NCI-H2227 (cell line): Measurements from ENCODE around the gene USP38.

Experiments used
- DNase-seq: peaks from one replicate; lab custom pipeline; 2025; ENCODE audit not compliant: unreplicated experiment; lab: John Stamatoyannopoulos, UW

USP38 gene, protein sequence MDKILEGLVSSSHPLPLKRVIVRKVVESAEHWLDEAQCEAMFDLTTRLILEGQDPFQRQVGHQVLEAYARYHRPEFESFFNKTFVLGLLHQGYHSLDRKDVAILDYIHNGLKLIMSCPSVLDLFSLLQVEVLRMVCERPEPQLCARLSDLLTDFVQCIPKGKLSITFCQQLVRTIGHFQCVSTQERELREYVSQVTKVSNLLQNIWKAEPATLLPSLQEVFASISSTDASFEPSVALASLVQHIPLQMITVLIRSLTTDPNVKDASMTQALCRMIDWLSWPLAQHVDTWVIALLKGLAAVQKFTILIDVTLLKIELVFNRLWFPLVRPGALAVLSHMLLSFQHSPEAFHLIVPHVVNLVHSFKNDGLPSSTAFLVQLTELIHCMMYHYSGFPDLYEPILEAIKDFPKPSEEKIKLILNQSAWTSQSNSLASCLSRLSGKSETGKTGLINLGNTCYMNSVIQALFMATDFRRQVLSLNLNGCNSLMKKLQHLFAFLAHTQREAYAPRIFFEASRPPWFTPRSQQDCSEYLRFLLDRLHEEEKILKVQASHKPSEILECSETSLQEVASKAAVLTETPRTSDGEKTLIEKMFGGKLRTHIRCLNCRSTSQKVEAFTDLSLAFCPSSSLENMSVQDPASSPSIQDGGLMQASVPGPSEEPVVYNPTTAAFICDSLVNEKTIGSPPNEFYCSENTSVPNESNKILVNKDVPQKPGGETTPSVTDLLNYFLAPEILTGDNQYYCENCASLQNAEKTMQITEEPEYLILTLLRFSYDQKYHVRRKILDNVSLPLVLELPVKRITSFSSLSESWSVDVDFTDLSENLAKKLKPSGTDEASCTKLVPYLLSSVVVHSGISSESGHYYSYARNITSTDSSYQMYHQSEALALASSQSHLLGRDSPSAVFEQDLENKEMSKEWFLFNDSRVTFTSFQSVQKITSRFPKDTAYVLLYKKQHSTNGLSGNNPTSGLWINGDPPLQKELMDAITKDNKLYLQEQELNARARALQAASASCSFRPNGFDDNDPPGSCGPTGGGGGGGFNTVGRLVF

GRCh38 chr4:143184503-143185252, at the start of gene USP38:
Gene USP38, plus strand, starts transcription at chr4:143184917. Its CDS starts 534 bp downstream, at chr4:143185451.
- peak; percentile 94 for DNase-seq

DNA sequence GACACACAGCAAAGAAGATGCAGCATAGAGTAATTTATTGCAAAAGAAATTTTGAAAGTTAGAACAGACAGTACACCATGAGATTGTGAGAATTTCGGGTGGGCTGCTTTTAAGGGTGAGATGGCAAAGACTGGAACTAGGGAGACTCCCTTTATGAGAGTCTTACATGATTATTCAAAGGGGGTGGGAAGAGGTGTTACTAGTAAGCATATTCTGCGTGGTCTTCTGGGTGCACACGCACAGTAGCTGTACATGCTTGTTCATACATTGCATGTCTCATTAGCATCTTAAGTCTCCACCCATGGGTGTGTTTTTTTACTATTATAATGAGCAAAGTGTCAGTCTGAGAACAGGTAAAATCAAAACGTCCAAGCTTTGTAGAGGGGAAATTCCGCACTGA, 49.4 kb upstream of the USP38 start:
- DNase-seq: no peak

DNA sequence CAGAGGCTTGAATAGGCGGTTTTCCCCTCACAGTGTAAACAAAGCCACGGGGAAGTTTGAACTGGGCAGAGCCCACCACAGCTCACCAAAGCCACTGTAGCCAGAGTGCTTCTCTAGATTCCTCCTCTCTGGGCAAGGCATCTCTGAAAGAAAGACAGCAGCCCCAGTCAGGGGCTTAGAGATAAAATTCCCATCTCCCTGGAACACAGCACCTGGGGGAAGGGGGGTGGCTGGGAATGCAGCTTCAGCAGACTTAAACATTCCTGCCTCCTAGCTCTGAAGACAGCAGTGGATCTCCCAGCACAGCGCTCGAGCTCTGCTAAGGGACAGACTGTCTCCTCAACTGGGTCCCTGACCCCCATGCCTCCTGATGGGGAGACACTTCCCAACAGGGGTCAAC, 44.0 kb upstream of the USP38 start:
- DNase-seq: no peak

DNA sequence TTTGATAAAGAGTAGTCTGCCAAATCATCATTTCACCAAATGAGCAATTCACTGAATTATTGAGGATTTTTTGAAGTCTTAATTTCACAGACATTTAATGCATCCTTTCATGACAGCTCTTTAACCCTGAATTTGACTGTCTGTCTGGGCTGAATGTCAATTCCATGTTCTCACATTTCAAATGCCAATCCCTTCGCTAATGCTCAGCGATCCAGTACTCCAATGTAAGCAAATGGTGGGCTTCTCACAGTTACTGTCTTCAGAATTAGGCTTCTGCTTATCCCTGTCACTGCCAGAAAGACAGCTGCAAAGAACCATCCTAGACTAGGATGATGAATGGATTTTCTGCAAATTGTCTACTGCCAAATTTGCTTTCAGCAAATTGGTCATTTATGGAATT, 36.2 kb upstream of the USP38 start:
- no peak for DNase-seq

- DNase-seq: no peak
These were observed 27.9 kb upstream of the USP38 start for GRCh38 chr4:143156853-143157252.

DNA sequence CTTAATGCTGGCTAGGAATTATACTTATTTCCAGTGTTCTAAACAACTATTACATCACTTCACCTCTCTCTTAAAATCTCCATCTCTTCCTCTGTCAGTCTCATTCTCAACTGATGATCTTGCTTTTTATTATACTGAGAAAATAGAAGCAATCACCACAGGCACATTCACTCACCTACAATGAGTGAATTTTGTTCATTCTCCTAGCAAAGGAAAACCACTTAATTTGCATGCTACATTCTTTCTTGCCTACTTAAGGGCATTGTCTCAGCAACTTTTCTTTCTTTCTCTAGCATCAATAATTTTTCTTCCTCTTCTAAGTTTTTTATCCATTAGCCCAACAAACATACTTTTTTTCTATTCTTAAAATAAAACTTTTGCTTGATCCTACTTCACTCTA, 21.1 kb upstream of the USP38 start:
- no peak for DNase-seq

DNA sequence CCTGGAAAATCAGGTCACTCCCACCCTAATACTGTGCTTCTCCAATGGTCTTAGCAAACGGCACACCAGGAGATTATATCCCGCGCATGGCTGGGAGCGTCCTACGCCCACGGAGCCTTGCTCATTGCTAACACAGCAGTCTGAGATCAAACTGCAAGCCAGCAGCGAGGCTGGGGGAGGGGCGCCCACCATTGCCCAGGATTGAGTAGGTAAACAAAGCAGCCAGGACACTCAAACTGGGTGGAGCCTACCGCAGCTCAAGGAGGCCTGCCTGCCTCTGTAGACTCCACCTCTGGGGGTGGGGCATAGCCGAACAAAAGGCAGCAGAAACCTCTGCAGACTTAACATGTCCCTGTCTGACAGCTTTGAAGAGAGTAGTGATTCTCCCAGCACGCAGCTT, 18.0 kb upstream of the USP38 start:
- peak; percentile 55 for DNase-seq

GRCh38 chr4:143178923-143179322, 5.8 kb upstream of the USP38 start:
- no peak for DNase-seq

- no peak for DNase-seq
These were observed 1.1 kb upstream of the USP38 start for GRCh38 chr4:143183513-143184216.

GRCh38 chr4:143184217-143184502, 557 bp upstream of the USP38 start:
- DNase-seq: no peak

DNA sequence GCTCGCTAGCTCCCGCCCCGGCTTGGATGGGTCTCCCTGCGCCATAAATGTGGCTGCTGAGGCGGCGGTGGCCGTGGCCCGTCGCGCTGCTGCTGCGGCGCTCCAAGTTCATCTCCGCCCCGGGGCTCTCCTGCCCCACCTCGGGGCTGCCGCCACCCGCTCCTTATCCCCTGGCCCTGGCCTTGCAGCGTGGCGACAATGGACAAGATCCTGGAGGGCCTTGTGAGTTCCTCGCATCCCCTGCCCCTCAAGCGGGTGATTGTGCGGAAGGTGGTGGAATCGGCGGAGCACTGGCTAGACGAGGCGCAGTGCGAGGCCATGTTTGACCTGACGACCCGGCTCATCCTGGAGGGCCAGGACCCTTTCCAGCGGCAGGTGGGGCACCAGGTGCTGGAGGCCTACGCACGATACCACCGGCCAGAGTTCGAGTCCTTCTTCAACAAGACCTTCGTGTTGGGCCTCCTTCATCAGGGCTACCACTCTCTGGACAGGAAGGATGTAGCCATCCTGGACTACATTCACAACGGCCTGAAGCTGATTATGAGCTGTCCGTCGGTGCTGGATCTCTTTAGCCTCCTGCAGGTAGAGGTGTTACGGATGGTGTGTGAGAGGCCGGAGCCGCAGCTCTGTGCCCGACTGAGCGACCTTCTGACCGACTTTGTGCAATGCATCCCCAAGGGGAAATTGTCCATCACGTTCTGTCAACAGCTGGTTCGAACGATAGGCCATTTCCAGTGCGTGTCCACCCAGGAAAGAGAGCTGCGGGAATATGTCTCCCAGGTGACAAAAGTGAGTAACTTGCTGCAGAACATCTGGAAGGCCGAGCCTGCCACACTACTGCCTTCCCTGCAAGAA, 763 bp downstream of the USP38 start:
- DNase-seq: no peak

DNA sequence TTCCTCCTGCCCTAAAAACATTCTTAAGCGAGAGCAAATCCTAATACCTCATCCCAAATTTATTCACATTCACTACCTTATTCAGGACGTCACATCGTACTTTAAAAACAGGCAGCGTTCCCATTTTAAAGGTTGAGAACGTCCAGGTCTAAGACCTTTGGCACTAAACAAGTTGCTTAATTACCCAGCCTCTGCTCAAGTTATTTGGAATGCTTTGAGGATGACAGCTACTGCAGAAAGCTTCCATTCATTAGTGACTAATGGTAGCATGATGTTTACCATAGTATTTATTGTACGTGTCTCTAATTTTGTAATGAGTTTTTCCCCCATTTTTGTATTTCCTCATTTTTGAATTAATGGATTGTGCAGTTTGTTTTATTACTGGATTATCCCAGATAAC, 1.5 kb downstream of the USP38 start:
- no peak for DNase-seq

- no peak for DNase-seq
These were observed 1.9 kb downstream of the USP38 start for GRCh38 chr4:143186649-143187048.

DNA sequence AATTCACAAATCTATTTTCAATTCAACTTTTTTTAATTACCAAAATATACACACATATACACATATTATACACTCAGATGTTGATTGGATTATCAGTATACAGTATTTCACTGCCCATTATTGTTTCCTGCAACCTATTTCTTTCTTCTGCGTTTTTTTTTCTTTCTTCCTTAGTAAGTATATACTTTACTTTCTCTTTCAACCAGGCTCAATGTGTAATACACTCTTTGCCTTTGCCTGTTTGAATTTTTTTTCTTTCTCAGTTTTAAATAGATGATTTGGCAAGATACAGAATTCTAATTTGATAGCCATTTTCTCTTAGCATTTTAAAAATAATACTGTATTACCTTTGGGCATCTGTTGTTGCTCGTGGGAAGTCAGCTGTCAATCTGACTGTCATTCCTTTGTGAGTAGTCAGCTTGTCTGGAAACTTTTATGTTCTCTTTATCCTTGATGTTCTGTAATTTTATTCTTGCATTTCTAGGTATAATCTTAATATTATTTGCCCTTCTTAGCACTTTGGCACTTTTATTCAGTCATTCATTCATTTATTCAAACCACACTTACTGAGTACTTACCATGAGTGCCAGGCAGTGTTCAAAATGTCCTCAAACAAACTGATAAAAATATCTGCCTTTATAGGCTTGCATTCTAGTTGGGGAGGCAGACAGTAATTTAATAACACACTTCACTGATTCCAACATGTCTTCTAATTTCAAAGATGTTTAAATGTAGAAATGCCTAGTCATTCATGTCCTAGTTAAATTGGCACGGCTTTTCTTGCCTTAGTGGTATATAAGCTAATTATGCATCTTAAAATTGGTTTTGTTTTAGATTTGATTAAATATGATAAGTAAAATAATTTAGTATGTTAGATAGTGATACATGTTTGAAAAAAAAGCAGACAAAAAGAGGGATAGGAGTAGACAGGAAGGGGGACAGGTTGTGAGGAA, 3.7 kb downstream of the USP38 start:
- DNase-seq: no peak

GRCh38 chr4:143189528-143189927, 4.8 kb downstream of the USP38 start:
- no peak for DNase-seq

DNA sequence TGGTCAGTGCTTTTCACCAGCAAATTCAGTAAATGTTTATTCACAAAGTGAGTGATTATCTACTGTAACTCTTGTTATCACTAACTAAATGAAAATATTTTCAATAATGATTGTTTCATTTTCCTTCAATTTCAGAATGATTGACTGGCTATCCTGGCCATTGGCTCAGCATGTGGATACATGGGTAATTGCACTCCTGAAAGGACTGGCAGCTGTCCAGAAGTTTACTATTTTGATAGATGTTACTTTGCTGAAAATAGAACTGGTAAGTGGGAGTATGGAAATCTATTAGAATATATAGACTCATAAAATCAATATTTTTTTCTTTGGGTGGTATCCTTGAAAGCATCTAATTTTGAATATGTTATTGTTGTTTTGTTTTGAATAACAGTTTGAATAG, 10.9 kb downstream of the USP38 start:
- DNase-seq: no peak

GRCh38 chr4:143196323-143196722, 11.6 kb downstream of the USP38 start:
- DNase-seq: no peak

DNA sequence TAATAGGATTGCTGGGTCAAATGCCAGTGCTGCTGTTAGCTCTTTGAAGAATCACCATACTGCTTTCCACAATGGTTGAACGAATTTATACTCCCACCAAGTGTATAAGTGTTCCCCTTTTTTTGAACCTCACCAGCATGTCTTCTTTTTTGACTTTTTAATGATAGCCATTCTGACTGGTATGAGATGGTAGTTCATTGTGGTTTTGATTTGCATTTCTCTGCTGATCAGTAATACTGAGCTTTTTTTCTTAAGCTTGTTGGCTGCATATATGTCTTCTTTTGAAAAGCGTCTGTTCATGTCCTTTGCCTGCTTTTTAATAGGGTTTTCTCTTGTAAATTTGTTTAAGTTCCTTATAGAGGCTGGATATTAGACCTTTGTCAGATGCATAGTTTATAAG, 14.8 kb downstream of the USP38 start:
- no peak for DNase-seq

GRCh38 chr4:143202824-143203223, 18.1 kb downstream of the USP38 start:
- no peak for DNase-seq
